ENCODE results near the gene PAPLN. TPM values are rescaled to one million over a fixed set of nuclear protein-coding genes. Genes with fewer than 3 reads are reported as not detected.
"Not testable (repeated sequence)": the region's sequence is repeated elsewhere in the genome, so short reads cannot be mapped to it uniquely, and the experiment has no call there.

Gene PAPLN, protein sequence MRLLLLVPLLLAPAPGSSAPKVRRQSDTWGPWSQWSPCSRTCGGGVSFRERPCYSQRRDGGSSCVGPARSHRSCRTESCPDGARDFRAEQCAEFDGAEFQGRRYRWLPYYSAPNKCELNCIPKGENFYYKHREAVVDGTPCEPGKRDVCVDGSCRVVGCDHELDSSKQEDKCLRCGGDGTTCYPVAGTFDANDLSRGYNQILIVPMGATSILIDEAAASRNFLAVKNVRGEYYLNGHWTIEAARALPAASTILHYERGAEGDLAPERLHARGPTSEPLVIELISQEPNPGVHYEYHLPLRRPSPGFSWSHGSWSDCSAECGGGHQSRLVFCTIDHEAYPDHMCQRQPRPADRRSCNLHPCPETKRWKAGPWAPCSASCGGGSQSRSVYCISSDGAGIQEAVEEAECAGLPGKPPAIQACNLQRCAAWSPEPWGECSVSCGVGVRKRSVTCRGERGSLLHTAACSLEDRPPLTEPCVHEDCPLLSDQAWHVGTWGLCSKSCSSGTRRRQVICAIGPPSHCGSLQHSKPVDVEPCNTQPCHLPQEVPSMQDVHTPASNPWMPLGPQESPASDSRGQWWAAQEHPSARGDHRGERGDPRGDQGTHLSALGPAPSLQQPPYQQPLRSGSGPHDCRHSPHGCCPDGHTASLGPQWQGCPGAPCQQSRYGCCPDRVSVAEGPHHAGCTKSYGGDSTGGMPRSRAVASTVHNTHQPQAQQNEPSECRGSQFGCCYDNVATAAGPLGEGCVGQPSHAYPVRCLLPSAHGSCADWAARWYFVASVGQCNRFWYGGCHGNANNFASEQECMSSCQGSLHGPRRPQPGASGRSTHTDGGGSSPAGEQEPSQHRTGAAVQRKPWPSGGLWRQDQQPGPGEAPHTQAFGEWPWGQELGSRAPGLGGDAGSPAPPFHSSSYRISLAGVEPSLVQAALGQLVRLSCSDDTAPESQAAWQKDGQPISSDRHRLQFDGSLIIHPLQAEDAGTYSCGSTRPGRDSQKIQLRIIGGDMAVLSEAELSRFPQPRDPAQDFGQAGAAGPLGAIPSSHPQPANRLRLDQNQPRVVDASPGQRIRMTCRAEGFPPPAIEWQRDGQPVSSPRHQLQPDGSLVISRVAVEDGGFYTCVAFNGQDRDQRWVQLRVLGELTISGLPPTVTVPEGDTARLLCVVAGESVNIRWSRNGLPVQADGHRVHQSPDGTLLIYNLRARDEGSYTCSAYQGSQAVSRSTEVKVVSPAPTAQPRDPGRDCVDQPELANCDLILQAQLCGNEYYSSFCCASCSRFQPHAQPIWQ
- 2.0 and 2.7 TPM in 2 replicates for total RNA-seq
- long read RNA-seq, partial matches to known transcripts: 0 of 4 reads
- long read RNA-seq, other reads (novel, unspliced or antisense): 4 of 4 reads

- TF ChIP-seq CTCF (IDR thresholded peaks at IDR 0.05; ENCODE audit: unreplicated experiment): no peak
- Mint-ChIP-seq H3K27ac (peak within 1 kb of the TSS; percentile 62), H3K27me3 (peaks cover 86% of the 10 kb centered on the region), H3K36me3 (ENCODE audit: insufficient read depth) (peaks cover 2% of the 10 kb centered on the region), H3K4me3 (ENCODE audit: low read depth) (peak within 1 kb of the TSS; percentile 69), H3K9me3 (ENCODE audit: low read depth) (no peaks in the 10 kb centered on the region), H3K4me1 (ENCODE audit: low read depth) (peaks cover 19% of the 10 kb centered on the region)
- DNase-seq (ENCODE audit: low spot score, unreplicated experiment): no peak
Measured at GRCh38 chr14:73237219-73237785, at the start of gene PAPLN. Gene PAPLN (plus strand): TSS chr14:73237506. CDS start chr14:73239779, 2,273 bp downstream.

DNA sequence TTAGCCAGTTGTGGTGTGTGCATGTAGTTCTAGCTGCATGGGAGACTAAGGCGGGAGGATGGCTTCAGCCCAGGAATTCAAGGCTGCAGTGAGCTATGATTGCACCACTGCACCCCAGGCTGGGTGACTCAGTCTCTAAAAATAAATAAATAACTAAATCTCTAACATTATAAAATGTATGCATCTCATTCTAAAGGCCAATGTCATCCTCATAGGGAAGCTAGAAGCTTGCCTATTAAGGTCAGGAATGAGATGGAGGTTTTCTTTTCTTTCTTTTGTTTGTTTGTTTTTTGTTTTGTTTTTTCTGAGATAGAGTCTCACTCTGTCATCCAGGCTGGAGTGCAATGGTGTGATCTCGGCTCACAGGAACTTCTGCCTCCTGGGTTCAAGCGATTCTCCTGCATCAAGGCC is 48.8 kb upstream of the PAPLN start:
- Mint-ChIP-seq H3K4me1 (ENCODE audit: low read depth) (no peaks in the 10 kb centered on the region), H3K27ac (no peak overlapping the region), H3K9me3 (ENCODE audit: low read depth) (no peaks in the 10 kb centered on the region), H3K36me3 (ENCODE audit: insufficient read depth) (peaks cover 30% of the 10 kb centered on the region), H3K4me3 (ENCODE audit: low read depth) (no peak overlapping the region), H3K27me3 (no peaks in the 10 kb centered on the region)
- no peak for TF ChIP-seq CTCF (IDR thresholded peaks at IDR 0.05; ENCODE audit: unreplicated experiment)
- no peak for DNase-seq (ENCODE audit: low spot score, unreplicated experiment)

DNA sequence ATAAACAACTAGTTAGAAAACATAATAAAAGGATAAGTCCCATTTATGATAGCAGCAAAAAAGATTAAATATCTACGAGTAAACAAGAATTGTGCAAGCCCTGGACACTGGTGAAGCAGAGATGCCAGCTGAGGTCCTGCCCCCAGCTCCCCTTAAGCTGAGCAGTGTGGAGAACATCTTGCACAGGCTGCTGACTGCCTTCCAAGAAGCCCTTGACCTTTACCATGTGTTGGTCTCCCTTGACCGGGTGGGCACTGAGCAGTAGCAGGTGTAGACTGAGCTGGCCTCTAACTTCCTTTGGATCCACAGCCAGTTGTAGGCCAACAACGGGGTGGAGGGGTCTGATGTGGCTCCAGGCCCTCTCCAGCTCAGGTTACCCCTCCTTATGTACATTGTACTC is 47.7 kb upstream of the PAPLN start:
- no peaks in the 10 kb centered on the region for H3K27me3 Mint-ChIP-seq
- DNase-seq (ENCODE audit: low spot score, unreplicated experiment): no peak
- no peak overlapping the region for H3K4me3 Mint-ChIP-seq (ENCODE audit: low read depth)
- no peak overlapping the region for H3K27ac Mint-ChIP-seq
- TF ChIP-seq CTCF (IDR thresholded peaks at IDR 0.05; ENCODE audit: unreplicated experiment): no peak
- H3K36me3 Mint-ChIP-seq (ENCODE audit: insufficient read depth): peaks cover 30% of the 10 kb centered on the region
- no peaks in the 10 kb centered on the region for H3K9me3 Mint-ChIP-seq (ENCODE audit: low read depth)
- no peaks in the 10 kb centered on the region for H3K4me1 Mint-ChIP-seq (ENCODE audit: low read depth)

GRCh38 chr14:73191441-73191840 is 45.9 kb upstream of the PAPLN start:
- peaks cover 36% of the 10 kb centered on the region for H3K36me3 Mint-ChIP-seq (ENCODE audit: insufficient read depth)
- TF ChIP-seq CTCF (IDR thresholded peaks at IDR 0.05; ENCODE audit: unreplicated experiment): no peak
- H3K27me3 Mint-ChIP-seq: no peaks in the 10 kb centered on the region
- no peaks in the 10 kb centered on the region for H3K9me3 Mint-ChIP-seq (ENCODE audit: low read depth)
- H3K27ac Mint-ChIP-seq: no peak overlapping the region
- no peak overlapping the region for H3K4me3 Mint-ChIP-seq (ENCODE audit: low read depth)
- H3K4me1 Mint-ChIP-seq (ENCODE audit: low read depth): no peaks in the 10 kb centered on the region
- DNase-seq (ENCODE audit: low spot score, unreplicated experiment): no peak

DNA sequence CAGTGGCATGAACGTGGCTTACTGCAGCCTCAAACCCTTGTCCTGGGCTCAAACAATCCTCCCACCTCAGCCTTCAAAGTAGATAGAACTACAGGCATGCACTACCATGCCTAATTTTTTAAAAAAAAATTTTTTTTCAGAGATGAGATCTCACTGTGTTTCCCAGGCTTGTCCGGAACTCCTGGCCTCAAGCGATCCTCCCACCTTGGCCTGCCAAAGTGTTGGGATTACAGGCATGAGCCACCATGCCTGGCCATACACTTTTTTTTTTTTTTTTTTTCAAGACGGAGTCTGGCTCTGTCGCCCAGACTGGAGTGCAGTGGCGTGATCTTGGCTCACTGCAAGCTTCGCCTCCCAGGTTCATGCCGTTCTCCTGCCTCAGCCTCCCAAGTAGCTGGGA is 43.0 kb upstream of the PAPLN start:
- H3K27ac Mint-ChIP-seq: peak overlapping the region; percentile 41
- not testable (repeated sequence) for H3K4me3 Mint-ChIP-seq (ENCODE audit: low read depth); H3K4me1 Mint-ChIP-seq (ENCODE audit: low read depth); H3K9me3 Mint-ChIP-seq (ENCODE audit: low read depth); H3K27me3 Mint-ChIP-seq; DNase-seq (ENCODE audit: low spot score, unreplicated experiment)
- peaks cover 30% of the 10 kb centered on the region for H3K36me3 Mint-ChIP-seq (ENCODE audit: insufficient read depth)
